HEK293 (cell line): ENCODE results near the gene PDE10A.

ENCODE experiments used
- ATF2 ChIP-seq: fragments of 450-650 bp; formaldehyde crosslinking; IDR thresholded peaks from 2 replicates; pipeline ENCODE4 v1.5.1; 2016; ENCODE audit warnings: missing biosample characterization, missing genetic modification characterization, low read depth
- CTCF ChIP-seq: fragments of 450-650 bp; formaldehyde crosslinking; IDR thresholded peaks from 2 replicates; pipeline ENCODE4 v1.5.1; 2016; ENCODE audit warnings: missing biosample characterization, missing genetic modification characterization
- ZNF624 ChIP-seq: fragments of 450-650 bp; formaldehyde crosslinking; IDR thresholded peaks from 2 replicates; pipeline ENCODE4 v1.5.1; 2017; ENCODE audit warnings: missing biosample characterization, missing genetic modification characterization
- ZNF639 ChIP-seq: fragments of 450-650 bp; formaldehyde crosslinking; IDR thresholded peaks from 2 replicates; pipeline ENCODE4 v1.5.1; 2016; ENCODE audit warnings: missing biosample characterization, missing genetic modification characterization

- TF ChIP-seq CTCF (no peak), ZNF624 (no peak), ZNF639 (tag by site-specific recombination) (no peak), ATF2 (no peak)
Observed at GRCh38 chr6:165317723-165318122, 345.3 kb downstream of the PDE10A start.
